ENCODE results near the gene TBX1.

Gene TBX1

GRCh38 chr22:19816372-19817119 lies 56.0 kb downstream of the TBX1 start:
- DNase-seq: no peak
